Measurements from ENCODE around the gene RNU7-1. TPM values are rescaled to one million over a fixed set of nuclear protein-coding genes. Genes with fewer than 3 reads are reported as not detected.

The RNU7-1 gene
- total RNA-seq, 2 experiments from 2014 or later = not detected

Small RNA genes lying within 50 kb of the gene (microRNA-seq; reads per million reads assigned to microRNA genes)
- 71.2 reads per million, percentile 60 among the genes with 10 or more reads in this experiment for gene MIR141 (ENCODE audit: borderline replicate concordance)
- gene MIR200C (ENCODE audit: borderline replicate concordance) = 391 reads per million, percentile 79 among the genes with 10 or more reads in this experiment

Other genes with a start within 250 kb of the RNU7-1 start
- gene PIANP, start 243.0 kb upstream of the RNU7-1 start, total RNA-seq = under 1 TPM; 0.32 to 0.93 TPM
- 10 to 100 TPM; 38.3 to 41.6 TPM for gene COPS7A, start 219.8 kb upstream of the RNU7-1 start, total RNA-seq
- gene MLF2, start 190.7 kb upstream of the RNU7-1 start, total RNA-seq = 100 to 1,000 TPM; 142 to 144 TPM
- 100 to 1,000 TPM in 1 of 2 experiments, 10 to 100 TPM in 1; 62.2 to 105 TPM for gene PTMS, start 177.5 kb upstream of the RNU7-1 start, total RNA-seq
- 10 to 100 TPM; 88.2 to 93.9 TPM for gene LAG3, start 171.3 kb upstream of the RNU7-1 start, total RNA-seq
- 100 to 1,000 TPM; 206 to 211 TPM for gene CD4, start 154.3 kb upstream of the RNU7-1 start, total RNA-seq
- gene GPR162, start 122.0 kb upstream of the RNU7-1 start, total RNA-seq = under 1 TPM; 0.11 to 0.26 TPM
- gene P3H3, start 115.4 kb upstream of the RNU7-1 start, total RNA-seq = 1 to 10 TPM in 1 of 2 experiments, under 1 TPM in 1; 0.86 to 1.3 TPM
- under 1 TPM; 0.66 to 0.76 TPM for gene GNB3, start 102.9 kb upstream of the RNU7-1 start, total RNA-seq
- gene CDCA3, start 92.5 kb upstream of the RNU7-1 start, total RNA-seq = 10 to 100 TPM; 87.8 to 99.7 TPM
- 100 to 1,000 TPM; 128 to 132 TPM for gene USP5, start 91.7 kb upstream of the RNU7-1 start, total RNA-seq
- gene TPI1, start 76.3 kb upstream of the RNU7-1 start, total RNA-seq = 1,000 to 10,000 TPM; 1,824 to 2,753 TPM
- 1 to 10 TPM; 1.7 to 2.2 TPM for gene SPSB2, start 70.5 kb upstream of the RNU7-1 start, total RNA-seq
- 1 to 10 TPM; 6.4 to 7.0 TPM for gene LRRC23, start 39.0 kb upstream of the RNU7-1 start, total RNA-seq
- gene ENO2, start 29.2 kb upstream of the RNU7-1 start, total RNA-seq = 100 to 1,000 TPM; 301 to 317 TPM
- 10 to 100 TPM; 32.2 to 32.4 TPM for gene ATN1, start 15.9 kb upstream of the RNU7-1 start, total RNA-seq
- 100 to 1,000 TPM; 189 to 208 TPM for gene C12orf57, start 206 bp downstream of the RNU7-1 start, total RNA-seq
- gene PTPN6, start 7.5 kb downstream of the RNU7-1 start, total RNA-seq = 100 to 1,000 TPM; 335 to 483 TPM
- gene PHB2, start 26.8 kb downstream of the RNU7-1 start, total RNA-seq = 100 to 1,000 TPM; 398 to 502 TPM
- 100 to 1,000 TPM in 1 of 2 experiments, 10 to 100 TPM in 1; 85.0 to 106 TPM for gene EMG1, start 27.1 kb downstream of the RNU7-1 start, total RNA-seq
- gene LPCAT3, start 74.7 kb downstream of the RNU7-1 start, total RNA-seq = 10 to 100 TPM; 20.8 to 28.0 TPM
- 1 to 10 TPM; 2.4 to 2.8 TPM for gene C1S, start 116.9 kb downstream of the RNU7-1 start, total RNA-seq
- 1 to 10 TPM; 1.4 to 2.2 TPM for gene C1R, start 148.6 kb downstream of the RNU7-1 start, total RNA-seq
- 10 to 100 TPM; 17.3 to 18.9 TPM for gene C1RL, start 165.4 kb downstream of the RNU7-1 start, total RNA-seq
- not detected for gene RBP5, start 185.1 kb downstream of the RNU7-1 start, total RNA-seq
- gene CLSTN3, start 186.6 kb downstream of the RNU7-1 start, total RNA-seq = 10 to 100 TPM; 28.2 to 37.9 TPM
- 10 to 100 TPM; 25.4 to 38.8 TPM for gene PEX5, start 245.9 kb downstream of the RNU7-1 start, total RNA-seq

All from activated CD4-positive, alpha-beta T cell treated with anti-CD3 and anti-CD28 coated beads for 36 hours (primary cell).